Body of pancreas (tissue), 4 donors: ENCODE results near the gene SOCS2.

Experiments used
- POLR2A ChIP-seq, 3 donors: fragments of 450-650 bp; IDR thresholded peaks; one replicate each; pipeline ENCODE4 v1.6.1; 2016; ENCODE audit warnings: antibody characterized with exemption in 3 of 3, mild to moderate bottlenecking in 2 of 3
- TF ChIP-seq, protein P1 (sequence below), 7 experiments: fragments of 450-650 bp in 4 of 7; fragments of 200-600 bp in 3 of 7; sonication (generic) in 3 of 7; IDR thresholded peaks; one replicate each; pipeline ENCODE4 v1.5.1; 2016 to 2019; ENCODE audit warnings: antibody characterized with exemption in 7 of 7

- no peak for TF ChIP-seq POLR2A (IDR thresholded peaks at IDR 0.05)
- TF ChIP-seq, protein P1, sequence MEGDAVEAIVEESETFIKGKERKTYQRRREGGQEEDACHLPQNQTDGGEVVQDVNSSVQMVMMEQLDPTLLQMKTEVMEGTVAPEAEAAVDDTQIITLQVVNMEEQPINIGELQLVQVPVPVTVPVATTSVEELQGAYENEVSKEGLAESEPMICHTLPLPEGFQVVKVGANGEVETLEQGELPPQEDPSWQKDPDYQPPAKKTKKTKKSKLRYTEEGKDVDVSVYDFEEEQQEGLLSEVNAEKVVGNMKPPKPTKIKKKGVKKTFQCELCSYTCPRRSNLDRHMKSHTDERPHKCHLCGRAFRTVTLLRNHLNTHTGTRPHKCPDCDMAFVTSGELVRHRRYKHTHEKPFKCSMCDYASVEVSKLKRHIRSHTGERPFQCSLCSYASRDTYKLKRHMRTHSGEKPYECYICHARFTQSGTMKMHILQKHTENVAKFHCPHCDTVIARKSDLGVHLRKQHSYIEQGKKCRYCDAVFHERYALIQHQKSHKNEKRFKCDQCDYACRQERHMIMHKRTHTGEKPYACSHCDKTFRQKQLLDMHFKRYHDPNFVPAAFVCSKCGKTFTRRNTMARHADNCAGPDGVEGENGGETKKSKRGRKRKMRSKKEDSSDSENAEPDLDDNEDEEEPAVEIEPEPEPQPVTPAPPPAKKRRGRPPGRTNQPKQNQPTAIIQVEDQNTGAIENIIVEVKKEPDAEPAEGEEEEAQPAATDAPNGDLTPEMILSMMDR (IDR thresholded peaks at IDR 0.05): no peak
These were observed 47.9 kb upstream of the SOCS2 start for GRCh38 chr12:93524386-93525133.
